ENCODE results near the gene MMP25.
"Not testable (repeated sequence)": the region's sequence is repeated elsewhere in the genome, so short reads cannot be mapped to it uniquely, and the experiment has no call there.

The MMP25 gene

GRCh38 chr16:3073448-3073847 lies 27.1 kb downstream of the MMP25 start:
- no peak for DNase-seq (ENCODE audit: low spot score)

DNA sequence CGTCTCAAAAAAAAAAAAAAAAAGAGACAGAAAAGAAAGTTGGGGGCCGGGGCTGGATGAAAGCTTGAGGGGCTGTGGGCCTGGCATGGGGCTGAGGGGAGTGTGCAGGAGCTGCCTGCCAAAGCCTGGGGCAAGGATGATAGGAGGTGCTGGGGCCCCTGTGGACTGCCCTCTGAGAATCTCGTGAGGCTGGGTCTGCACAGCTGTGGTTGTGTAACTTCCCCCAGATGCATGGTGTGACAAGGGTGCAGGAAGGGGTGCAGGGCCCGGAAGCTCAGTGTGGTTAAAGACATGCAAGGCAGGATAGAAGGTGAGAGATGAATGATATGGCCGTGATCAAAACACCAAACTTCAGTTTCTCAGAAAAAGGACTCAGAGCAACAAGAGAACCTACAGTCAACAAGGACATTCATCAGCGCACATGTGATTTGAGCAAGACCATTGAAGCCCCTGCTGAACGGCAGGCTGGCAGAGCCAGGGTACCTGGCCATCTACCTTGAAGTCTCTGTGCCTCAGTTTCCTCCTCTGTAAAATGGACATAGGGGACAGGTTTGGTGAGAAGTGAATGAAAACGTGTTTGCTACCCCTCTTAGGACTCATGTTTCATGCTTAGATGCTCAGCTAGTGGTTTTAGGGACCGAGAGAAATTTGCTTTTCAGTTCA lies 28.6 kb downstream of the MMP25 start:
- no peak for DNase-seq (ENCODE audit: low spot score)

DNA sequence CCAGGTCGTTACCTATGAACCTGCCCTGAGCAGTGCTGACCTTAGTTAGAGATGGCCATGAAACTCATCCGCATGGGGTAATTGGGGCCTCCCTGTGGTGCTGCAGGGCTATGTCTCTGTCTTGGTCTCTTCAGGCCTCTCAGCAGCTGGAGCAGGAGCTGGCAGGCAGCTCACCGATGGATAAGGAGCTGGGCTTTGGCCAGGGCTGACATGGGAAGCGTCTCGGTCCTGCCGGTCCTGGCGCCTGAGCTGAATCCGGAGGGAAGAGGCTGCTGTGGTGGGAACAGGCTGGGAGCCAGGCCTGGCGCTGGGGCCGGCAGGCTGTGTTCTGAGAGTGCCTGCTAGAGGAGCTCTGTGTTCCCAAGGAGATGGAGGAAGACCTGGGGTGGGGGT lies 29.2 kb downstream of the MMP25 start:
- DNase-seq (ENCODE audit: low spot score), result no peak

DNA sequence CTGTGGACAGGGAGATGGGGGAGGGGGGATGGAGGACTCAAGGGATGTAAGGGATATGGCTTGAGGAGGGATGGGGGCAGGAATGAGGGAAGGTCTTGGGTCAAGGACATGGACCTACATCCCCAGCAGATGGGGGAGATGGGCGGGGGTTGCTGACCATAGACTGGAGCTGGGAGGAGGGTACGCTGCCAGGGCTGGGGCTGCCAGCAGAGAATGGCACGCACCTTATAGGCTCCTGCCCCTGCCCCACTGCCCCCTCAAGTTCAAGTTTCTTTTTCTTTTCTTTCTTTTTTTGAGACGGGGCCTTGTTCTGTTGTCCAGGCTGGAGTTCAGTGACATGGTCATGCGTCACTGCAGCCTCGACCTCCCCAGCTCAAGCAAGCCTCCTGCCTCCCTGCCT lies 29.6 kb downstream of the MMP25 start:
- DNase-seq (ENCODE audit: low spot score), result not testable (repeated sequence)

DNA sequence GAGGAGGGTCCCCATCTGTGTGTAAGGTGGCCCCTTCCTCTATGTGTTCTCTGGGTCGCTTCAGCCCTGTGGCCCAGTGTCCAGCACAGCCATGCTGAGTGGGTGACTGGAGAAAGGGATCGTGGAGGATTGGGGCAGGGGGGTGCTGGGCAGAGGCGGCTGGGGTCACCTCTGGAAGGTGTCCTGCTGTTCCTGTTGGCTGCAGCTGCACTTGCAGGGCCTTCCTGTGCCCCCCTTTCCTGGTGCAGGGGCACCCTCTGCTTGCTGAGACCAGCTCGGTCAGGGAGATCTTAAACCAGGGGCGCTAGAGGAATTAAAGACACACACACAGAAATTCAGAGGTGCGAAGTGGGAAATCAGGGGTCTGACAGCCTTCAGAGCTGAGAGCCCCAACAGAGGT lies 30.2 kb downstream of the MMP25 start:
- no peak for DNase-seq (ENCODE audit: low spot score)

GRCh38 chr16:3080024-3080423 lies 33.7 kb downstream of the MMP25 start:
- no peak for DNase-seq (ENCODE audit: low spot score)

DNA sequence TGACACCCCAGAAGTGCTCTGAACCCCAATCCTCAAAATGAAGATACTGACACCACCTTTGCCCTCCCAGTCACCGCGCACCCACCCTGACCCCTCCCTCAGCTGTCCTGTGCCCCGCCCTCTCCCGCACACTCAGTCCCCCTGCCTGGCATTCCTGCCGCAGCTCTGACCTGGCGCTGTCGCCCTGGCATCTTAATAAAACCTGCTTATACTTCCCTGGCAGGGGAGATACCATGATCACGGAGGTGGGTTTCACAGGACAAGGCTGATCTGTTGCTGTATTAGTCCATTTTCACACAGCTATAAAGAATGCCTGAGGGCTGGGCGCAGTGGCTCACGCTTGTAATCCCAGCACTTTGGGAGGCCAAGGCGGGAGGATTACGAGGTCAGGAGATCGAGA lies 35.6 kb downstream of the MMP25 start:
- DNase-seq (ENCODE audit: low spot score), result not testable (repeated sequence)

- DNase-seq (ENCODE audit: low spot score), result not testable (repeated sequence)
These were observed 37.0 kb downstream of the MMP25 start for GRCh38 chr16:3083408-3083807.

DNA sequence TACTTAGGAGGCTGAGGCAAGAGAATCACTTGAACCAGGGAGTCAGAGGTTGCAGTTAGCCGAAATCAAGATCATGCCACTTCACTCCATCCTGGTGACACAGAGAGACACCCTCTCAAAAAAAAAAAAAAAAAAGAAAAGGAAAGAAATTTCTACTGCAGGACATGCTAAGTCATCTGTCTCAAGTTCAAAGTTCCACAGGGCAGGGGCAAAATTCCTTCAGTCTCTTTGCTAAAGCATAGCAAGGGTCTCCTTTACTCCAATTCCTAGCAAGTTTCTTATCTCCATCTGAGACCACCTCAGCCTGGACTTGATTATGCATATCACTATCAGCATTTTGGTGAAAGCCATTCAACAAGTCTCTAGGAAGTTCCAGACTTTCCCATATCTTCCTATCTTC lies 38.1 kb downstream of the MMP25 start:
- DNase-seq (ENCODE audit: low spot score), result no peak

DNA sequence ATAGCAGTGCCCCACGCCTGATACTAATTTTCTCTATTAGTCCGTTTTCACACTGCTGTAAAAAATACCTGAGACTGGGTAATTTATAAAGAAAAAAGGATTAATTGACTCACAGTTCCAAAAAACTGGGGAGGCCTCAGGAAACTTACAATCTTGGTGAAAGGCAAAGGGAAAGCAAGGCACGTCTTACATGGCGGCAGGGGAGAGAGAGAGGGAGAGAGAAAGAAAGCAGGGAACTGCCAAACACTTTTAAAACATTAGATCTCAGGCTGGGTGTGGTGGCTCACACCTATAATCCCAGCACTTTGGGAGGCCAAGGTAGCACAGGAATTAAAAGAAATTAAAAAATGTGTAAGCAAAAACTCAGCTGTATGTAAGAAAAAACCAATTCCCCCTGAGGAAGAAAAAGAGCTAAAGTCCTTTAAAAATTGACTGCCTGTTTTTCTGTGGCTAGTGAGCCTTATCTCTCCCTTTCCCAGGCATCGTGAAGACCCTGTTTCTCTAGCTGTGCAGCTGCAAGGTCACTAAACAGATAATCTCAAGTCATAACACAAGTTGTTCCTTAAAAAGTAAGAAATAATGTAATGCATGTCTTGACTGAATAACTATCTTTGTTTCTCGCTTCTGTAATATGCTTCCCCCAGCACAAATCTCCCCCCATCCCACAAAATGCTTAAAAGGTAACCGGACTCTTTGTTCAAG lies 38.8 kb downstream of the MMP25 start:
- no peak for DNase-seq (ENCODE audit: low spot score)

GRCh38 chr16:3085868-3086595 lies 39.7 kb downstream of the MMP25 start:
- no peak for DNase-seq (ENCODE audit: low spot score)

DNA sequence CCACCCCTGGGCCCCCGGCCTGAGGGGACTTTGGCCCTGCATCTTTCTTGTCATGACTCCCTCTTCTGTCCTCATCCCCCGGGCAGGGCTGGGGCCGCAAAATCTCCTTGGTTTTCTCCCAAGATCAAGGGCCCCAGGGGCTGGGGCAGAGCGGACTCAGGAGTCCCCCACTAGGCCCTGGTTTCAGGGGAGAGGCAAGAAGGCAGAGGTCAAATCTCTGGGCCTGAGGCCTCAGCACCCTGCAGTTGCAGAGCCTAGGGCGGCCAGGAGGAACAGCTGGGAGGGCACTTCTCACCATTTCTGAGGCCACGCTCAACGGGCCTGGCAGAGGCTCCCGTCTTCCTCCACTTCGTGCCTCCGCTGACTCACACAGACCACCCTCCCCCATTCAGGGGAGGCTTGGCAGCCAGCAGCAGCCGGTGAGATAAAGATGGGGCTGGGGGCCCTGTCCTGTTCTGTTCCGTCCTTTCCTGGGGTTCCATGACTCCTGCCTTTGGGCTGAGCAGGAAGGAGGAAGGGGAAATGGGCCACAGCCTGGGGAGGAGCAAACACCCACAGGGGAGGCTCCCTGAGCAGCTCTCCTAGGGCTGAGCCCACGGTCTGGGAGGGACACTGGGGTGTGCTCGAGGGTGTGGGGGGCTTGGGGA lies 40.4 kb downstream of the MMP25 start:
- DNase-seq (ENCODE audit: low spot score), result no peak

DNA sequence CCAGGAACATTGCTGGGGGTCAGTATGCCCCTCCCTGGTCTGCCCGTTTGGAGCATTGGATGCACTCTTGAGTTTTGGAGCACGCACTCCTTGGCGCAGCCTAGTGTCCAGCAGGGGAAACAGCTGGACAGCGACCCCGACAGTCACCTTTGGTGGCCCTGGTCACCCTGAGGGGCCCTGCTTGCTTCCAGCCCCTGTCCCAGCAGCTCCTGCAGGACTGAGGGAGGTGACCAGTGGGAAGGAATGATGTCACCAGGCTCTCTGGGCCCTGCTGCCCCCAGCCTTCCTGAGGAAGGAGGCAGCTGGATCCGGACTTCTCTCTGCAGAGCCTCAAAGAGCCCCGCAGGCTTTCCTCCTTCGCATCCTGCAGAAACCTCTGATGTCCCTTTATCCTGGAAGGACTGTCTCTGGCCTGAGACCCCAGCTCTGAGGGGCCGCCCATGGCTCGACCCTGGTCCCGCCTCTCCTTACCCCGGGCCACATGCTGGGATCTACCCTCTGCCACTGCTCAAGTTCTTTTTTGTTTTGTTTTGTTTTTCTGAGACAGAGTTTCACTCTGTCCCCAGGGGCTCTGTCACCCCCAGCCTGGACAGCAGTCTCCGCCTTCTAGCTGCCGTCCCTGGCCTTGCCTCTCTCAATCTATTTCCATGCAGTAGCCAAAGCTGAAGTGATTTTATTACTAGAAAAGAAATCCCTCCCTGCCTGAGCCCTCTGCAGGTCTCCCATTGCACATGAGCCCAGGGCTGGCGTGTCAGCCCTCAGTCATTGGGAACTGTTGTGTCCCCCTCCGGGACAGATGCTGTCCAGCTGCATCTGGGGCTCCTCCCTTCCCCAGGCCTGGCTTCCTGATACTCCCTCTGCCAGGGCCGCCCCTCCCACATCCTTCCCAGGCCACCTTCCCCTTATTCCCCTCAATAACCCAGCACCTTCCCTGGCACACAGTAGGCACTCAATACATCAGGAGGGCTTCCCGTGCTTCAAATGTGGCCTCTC lies 41.2 kb downstream of the MMP25 start:
- DNase-seq (ENCODE audit: low spot score), result no peak

GRCh38 chr16:3088450-3088849 lies 42.1 kb downstream of the MMP25 start:
- no peak for DNase-seq (ENCODE audit: low spot score)

DNA sequence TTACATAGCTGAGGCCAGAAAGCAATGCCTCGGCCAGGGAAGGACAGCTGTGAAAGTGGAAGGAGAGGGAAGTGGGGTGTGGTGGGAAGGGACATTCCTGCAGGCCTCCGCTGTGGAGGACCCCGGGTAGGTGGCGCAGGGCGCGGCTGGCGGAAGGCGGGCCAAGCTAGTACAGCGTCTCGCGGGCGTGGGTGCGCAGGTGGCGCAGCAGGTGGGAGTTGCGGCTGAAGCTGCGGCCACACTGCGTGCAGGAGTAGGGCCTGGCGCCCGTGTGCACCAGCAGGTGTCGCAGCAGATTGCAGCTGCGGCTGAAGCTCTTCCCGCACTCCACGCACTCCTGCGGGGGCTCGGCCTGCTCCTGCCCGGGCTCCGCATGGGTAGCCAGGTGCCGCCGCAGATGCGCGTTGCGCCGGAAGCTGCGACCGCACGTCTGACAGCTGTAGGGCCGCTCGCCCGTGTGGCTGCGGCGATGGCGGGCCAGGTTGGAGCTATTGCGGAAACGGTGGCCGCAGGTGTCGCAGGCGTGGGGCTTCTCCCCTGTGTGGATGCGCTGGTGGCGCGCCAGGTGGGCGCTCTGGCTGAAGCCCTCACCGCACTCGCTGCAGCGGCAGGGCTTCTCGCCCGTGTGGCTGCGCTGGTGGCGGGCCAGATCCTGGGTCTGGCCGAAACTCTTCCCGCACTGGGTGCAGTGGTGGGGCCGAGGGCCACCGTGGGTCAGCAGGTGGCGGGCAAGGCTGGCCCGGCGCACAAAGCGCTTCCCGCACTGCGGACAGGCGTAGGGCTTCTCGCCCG lies 42.8 kb downstream of the MMP25 start:
- no peak for DNase-seq (ENCODE audit: low spot score)

DNA sequence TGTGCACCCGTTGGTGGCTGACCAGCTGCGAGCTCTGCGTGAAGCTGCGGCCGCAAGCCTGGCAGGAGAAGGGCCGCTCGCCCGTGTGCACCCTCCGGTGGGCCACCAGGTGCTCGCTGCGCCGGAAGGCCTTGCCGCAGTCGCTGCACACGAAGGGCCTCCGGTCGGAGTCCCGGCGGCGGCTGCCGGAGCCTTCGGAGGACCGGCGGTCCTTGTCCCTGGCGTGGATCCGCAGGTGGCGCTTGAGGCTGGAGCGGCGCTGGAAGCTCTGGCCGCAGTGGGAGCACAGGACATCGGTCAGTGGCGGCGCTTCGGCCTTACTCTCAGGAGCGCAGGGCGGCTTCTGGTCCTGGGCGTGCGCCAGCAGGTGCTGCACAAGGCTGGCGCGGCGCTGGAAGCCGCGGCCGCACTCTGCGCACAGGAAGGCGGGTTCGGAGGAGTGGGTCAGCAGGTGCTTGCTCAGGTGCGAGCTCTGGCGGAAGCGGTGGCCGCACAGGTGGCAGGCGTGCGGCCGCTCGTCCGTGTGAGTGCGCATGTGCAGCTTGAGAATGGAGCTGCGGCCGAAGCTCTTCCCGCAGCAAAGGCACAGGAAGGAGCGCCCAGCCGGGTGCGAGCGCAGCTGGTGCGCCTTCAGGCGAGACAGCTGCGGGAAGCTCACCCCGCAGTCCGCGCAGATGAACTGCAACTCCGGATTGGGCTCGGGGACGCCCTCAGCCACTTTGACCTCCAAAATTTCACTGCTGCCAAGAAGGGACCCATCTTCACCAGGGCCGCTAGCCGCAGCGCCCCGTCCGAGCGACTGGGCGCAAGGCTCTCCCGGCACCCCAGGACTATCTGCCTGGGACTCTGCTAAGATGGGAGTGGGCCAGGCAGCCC lies 43.6 kb downstream of the MMP25 start:
- no peak for DNase-seq (ENCODE audit: low spot score)

DNA sequence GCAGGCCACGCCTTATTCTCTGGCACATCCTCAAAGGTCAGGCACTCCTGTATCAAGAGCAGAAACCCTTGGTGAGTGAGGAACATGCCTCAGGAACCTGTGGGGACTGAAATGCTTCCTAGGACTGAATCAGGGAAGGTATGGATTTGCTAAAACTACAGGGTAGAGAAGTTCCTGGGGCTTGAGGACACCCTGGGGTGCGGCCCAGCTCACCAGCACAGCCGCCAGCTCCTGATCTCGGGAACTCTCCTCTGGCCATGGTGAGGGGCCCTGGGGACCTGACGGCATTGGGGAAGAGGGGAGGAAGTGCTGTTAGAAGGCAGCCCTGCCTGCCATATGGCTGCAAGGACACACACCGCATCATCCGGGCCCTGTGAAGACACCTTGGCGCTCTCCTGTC lies 45.2 kb downstream of the MMP25 start:
- DNase-seq (ENCODE audit: low spot score), result no peak

DNA sequence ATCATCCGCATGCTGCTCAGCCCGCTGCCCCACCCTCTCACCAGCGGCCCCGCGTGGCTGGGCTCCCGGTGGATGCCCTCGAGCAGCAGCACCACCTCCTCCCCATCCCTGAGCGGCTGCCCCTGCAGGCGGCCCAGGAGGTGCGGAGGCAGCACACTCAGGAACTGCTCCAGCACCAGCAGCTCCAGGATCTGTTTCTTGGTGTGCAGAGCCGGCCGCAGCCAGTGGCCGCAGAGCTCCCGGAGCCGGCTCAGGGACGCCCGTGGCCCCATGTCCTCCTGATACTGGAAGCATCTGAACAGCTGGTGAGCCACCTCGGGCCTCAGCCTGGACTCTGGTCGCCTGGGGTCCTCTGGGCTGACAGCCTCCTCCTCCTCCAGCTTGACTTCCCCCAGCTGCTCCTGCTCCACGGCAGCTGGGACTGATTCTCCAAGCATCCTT lies 46.2 kb downstream of the MMP25 start:
- DNase-seq (ENCODE audit: low spot score), result no peak

DNA sequence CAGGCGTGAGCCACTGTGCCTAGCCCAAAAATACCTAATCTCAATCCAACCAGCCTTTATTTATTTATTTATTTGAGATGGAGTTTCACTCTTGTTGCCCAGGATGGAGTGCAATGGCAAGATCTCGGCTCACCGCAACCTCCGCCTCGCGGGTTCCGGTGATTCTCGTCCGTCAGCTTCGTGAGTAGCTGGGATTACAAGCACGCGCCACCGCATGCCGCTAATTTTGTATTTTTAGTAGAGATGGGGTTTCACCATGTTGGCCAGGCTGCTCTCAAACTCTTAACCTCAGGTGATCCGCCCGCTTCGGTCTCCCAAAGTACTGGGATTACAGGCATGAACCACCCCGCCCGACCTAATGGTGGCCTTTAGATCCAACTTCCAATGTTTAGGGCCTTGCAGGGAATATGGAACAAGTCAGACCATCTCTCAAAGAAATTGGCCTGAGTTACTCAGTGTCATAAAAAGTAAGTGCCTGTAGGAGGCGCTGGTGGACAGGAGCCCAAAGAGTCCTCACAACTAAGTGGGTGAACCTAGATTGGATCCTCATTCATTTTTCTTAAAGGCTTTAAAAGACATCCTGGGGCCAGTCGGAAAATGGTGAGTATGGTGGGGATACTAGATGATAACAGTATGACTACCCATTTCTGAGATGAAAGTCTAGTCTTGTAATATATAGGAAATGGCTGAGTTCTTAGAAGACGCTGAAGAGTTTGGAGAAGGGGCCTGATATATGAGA lies 48.1 kb downstream of the MMP25 start:
- DNase-seq (ENCODE audit: low spot score), result peak; percentile 69

Measured in HuH-7 (cell line).